Activated gamma-delta T cell treated with Interleukin-2 at 50 U/mL for 16 hours (primary cell): ENCODE results near the gene RAP1GAP2.
"Not testable (repeated sequence)": the region's sequence is repeated elsewhere in the genome, so short reads cannot be mapped to it uniquely, and the experiment has no call there.

Source experiments
- DNase-seq: peaks from one replicate; pipeline ENCODE4 v3.0.0-alpha.2; 2020

Gene RAP1GAP2

GRCh38 chr17:2796164-2797125 lies at the start of gene RAP1GAP2:
Gene RAP1GAP2, plus strand, starts transcription at chr17:2796438. Its CDS starts 90 bp downstream, at chr17:2796528.
- DNase-seq = peak; percentile 73

- DNase-seq = no peak
Observed at GRCh38 chr17:2749058-2749783, 47.0 kb upstream of the RAP1GAP2 start, which contains the start of gene CCDC92B. Gene CCDC92B, minus strand, starts transcription at chr17:2749652. Its CDS starts 14,507 bp downstream, at chr17:2735145.

- DNase-seq = peak; percentile 67
Observed at GRCh38 chr17:2749784-2750181, 46.5 kb upstream of the RAP1GAP2 start.

GRCh38 chr17:2750721-2751120 lies 45.5 kb upstream of the RAP1GAP2 start:
- no peak for DNase-seq

GRCh38 chr17:2751491-2751890 lies 44.7 kb upstream of the RAP1GAP2 start:
- DNase-seq = no peak

- no peak for DNase-seq
Observed at GRCh38 chr17:2755891-2756724, 40.1 kb upstream of the RAP1GAP2 start.

GRCh38 chr17:2758870-2759269 lies 37.4 kb upstream of the RAP1GAP2 start:
- DNase-seq = no peak

GRCh38 chr17:2770129-2770528 lies 26.1 kb upstream of the RAP1GAP2 start:
- DNase-seq = no peak

GRCh38 chr17:2775206-2775605 lies 21.0 kb upstream of the RAP1GAP2 start:
- DNase-seq = no peak

GRCh38 chr17:2776589-2777241 lies 19.5 kb upstream of the RAP1GAP2 start:
- DNase-seq = no peak

- DNase-seq = no peak
Observed at GRCh38 chr17:2777242-2777867, 18.9 kb upstream of the RAP1GAP2 start.

- no peak for DNase-seq
Observed at GRCh38 chr17:2778489-2778888, 17.7 kb upstream of the RAP1GAP2 start.

GRCh38 chr17:2779545-2779944 lies 16.7 kb upstream of the RAP1GAP2 start:
- no peak for DNase-seq

GRCh38 chr17:2780256-2780655 lies 16.0 kb upstream of the RAP1GAP2 start:
- no peak for DNase-seq

- DNase-seq = no peak
Observed at GRCh38 chr17:2780931-2781454, 15.2 kb upstream of the RAP1GAP2 start.

GRCh38 chr17:2781598-2781997 lies 14.6 kb upstream of the RAP1GAP2 start:
- DNase-seq = not testable (repeated sequence)

GRCh38 chr17:2782055-2782454 lies 14.2 kb upstream of the RAP1GAP2 start:
- DNase-seq = no peak

GRCh38 chr17:2783310-2784030 lies 12.8 kb upstream of the RAP1GAP2 start:
- DNase-seq = no peak

GRCh38 chr17:2784864-2785263 lies 11.4 kb upstream of the RAP1GAP2 start:
- no peak for DNase-seq

- not testable (repeated sequence) for DNase-seq
Observed at GRCh38 chr17:2785376-2785775, 10.9 kb upstream of the RAP1GAP2 start.
